H9 (cell line): Measurements from ENCODE around the gene AQP10. TPM values are rescaled to one million over a fixed set of nuclear protein-coding genes. Genes with fewer than 3 reads are reported as not detected.

Experiments used
- DNase-seq: peaks from one replicate; pipeline ENCODE4 v3.0.0-alpha.2; 2017
- H2AFZ ChIP-seq: one replicate; pipeline ENCODE4 v1.6.1; 2013; ENCODE audit warnings: mild to moderate bottlenecking, low read length, control low read depth, moderate library complexity
- H2AK5ac ChIP-seq: 2 replicates; pipeline ENCODE4 v1.6.1; 2013; ENCODE audit warnings: low read length, control low read depth, mixed read lengths; ENCODE audit not compliant: insufficient read length
- H2BK120ac ChIP-seq: one replicate; pipeline ENCODE4 v1.6.1; 2013; ENCODE audit warnings: low read depth, mild to moderate bottlenecking, low read length, control low read depth, inconsistent platforms; ENCODE audit not compliant: poor library complexity, severe bottlenecking
- H2BK12ac ChIP-seq: 2 replicates; pipeline ENCODE4 v1.6.1; 2013; ENCODE audit warnings: low read length, control low read depth, mixed read lengths, low read depth; ENCODE audit not compliant: insufficient read length
- H2BK15ac ChIP-seq: 2 replicates; pipeline ENCODE4 v1.6.1; 2013; ENCODE audit warnings: low read depth, low read length, control low read depth
- H2BK20ac ChIP-seq: one replicate; pipeline ENCODE4 v1.6.1; 2013; ENCODE audit warnings: low read depth, mild to moderate bottlenecking, low read length, control low read depth, inconsistent platforms; ENCODE audit not compliant: poor library complexity, severe bottlenecking
- H2BK5ac ChIP-seq: 2 replicates; pipeline ENCODE4 v1.6.1; 2013; ENCODE audit warnings: low read length, control low read depth, mixed read lengths; ENCODE audit not compliant: insufficient read length
- H3K14ac ChIP-seq: 2 replicates; pipeline ENCODE4 v1.6.1; 2013; ENCODE audit warnings: low read length, control low read depth; ENCODE audit not compliant: insufficient read depth
- H3K18ac ChIP-seq: 2 replicates; pipeline ENCODE4 v1.6.1; 2013; ENCODE audit warnings: low read depth, mild to moderate bottlenecking, mixed read lengths, low read length, control low read depth; ENCODE audit not compliant: insufficient read length
- H3K23ac ChIP-seq: 2 replicates; pipeline ENCODE4 v1.6.1; 2013; ENCODE audit warnings: low read length, control low read depth, mixed read lengths, low read depth; ENCODE audit not compliant: insufficient read length
- H3K23me2 ChIP-seq: 2 replicates; pipeline ENCODE4 v1.6.1; 2013; ENCODE audit warnings: low read depth, mild to moderate bottlenecking, mixed read lengths, low read length, control low read depth; ENCODE audit not compliant: insufficient read length, poor library complexity, severe bottlenecking
- H3K27ac ChIP-seq: 2 replicates; pipeline ENCODE4 v1.5.1; 2013; ENCODE audit warnings: low read length, control low read depth, mixed read lengths, low read depth; ENCODE audit not compliant: insufficient read length
- H3K27me3 ChIP-seq: 2 replicates; pipeline ENCODE4 v1.6.1; 2013; ENCODE audit warnings: low read length, control low read depth, inconsistent platforms; ENCODE audit not compliant: insufficient read depth
- H3K4ac ChIP-seq: 2 replicates; pipeline ENCODE4 v1.6.1; 2013; ENCODE audit warnings: low read depth, mild to moderate bottlenecking, control low read depth, inconsistent platforms, low read length, moderate library complexity
- H3K4me1 ChIP-seq: 2 replicates; pipeline ENCODE4 v1.6.1; 2013; ENCODE audit warnings: low read length, control low read depth, inconsistent platforms; ENCODE audit not compliant: insufficient read depth
- H3K4me2 ChIP-seq: 2 replicates; pipeline ENCODE4 v1.6.1; 2013; ENCODE audit warnings: low read length, control low read depth, mixed read lengths; ENCODE audit not compliant: insufficient read length, insufficient read depth
- H3K56ac ChIP-seq: 2 replicates; pipeline ENCODE4 v1.6.1; 2013; ENCODE audit warnings: low read depth, mild to moderate bottlenecking, mixed read lengths, low read length, control low read depth; ENCODE audit not compliant: insufficient read length
- H3K79me1 ChIP-seq: 2 replicates; pipeline ENCODE4 v1.6.1; 2013; ENCODE audit warnings: low read depth, mild to moderate bottlenecking, moderate library complexity, low read length, control low read depth, inconsistent platforms; ENCODE audit not compliant: insufficient read depth, poor library complexity, severe bottlenecking
- H3K79me2 ChIP-seq: 2 replicates; pipeline ENCODE4 v1.6.1; 2013; ENCODE audit warnings: low read length, control low read depth, inconsistent platforms; ENCODE audit not compliant: insufficient read depth
- H3K9ac ChIP-seq: 2 replicates; pipeline ENCODE4 v1.6.1; 2013; ENCODE audit warnings: low read length, control low read depth, mixed read lengths; ENCODE audit not compliant: insufficient read length; ENCODE audit errors: extremely low read depth
- H3K9me3 ChIP-seq: one replicate; pipeline ENCODE4 v1.6.1; 2013; ENCODE audit warnings: low read depth, low read length, inconsistent platforms; ENCODE audit not compliant: control insufficient read depth
- H3T11ph ChIP-seq: one replicate; pipeline ENCODE4 v1.6.1; 2013; ENCODE audit warnings: mild to moderate bottlenecking, low read length, control low read depth, inconsistent platforms
- H4K20me1 ChIP-seq: one replicate; pipeline ENCODE4 v1.6.1; 2013; ENCODE audit not compliant: control insufficient read depth, insufficient read length, insufficient read depth
- H4K5ac ChIP-seq: 2 replicates; pipeline ENCODE4 v1.6.1; 2013; ENCODE audit warnings: low read depth, mild to moderate bottlenecking, mixed read lengths, low read length, control low read depth; ENCODE audit not compliant: insufficient read length
- H4K8ac ChIP-seq: replicated peaks from 2 replicates; pipeline ENCODE4 v1.6.1; 2013; ENCODE audit warnings: low read length, control low read depth, mixed read lengths, low read depth; ENCODE audit not compliant: insufficient read length
- H4K91ac ChIP-seq: 2 replicates; pipeline ENCODE4 v1.6.1; 2013; ENCODE audit warnings: low read depth, mild to moderate bottlenecking, moderate library complexity, mixed read lengths, low read length, control low read depth; ENCODE audit not compliant: insufficient read length
- H3K27ac Mint-ChIP-seq, 3 experiments: 2 replicates in 2 of 3; 3 replicates in 1 of 3; pipeline ENCODE4 v1.8.0; 2020 to 2021; ENCODE audit warnings: mixed read lengths in 3 of 3, mild to moderate bottlenecking in 1 of 3, moderate library complexity in 1 of 3
- H3K27me3 Mint-ChIP-seq: 2 replicates; pipeline ENCODE4 v1.8.0; 2021; ENCODE audit warnings: low read depth, mild to moderate bottlenecking, moderate library complexity, mixed read lengths
- H3K36me3 Mint-ChIP-seq, 3 experiments: 2 replicates in 2 of 3; 3 replicates in 1 of 3; pipeline ENCODE4 v1.8.0; 2020 to 2021; ENCODE audit warnings: low read depth in 3 of 3, mixed read lengths in 3 of 3; ENCODE audit not compliant: insufficient read depth in 1 of 3
- H3K4me1 Mint-ChIP-seq, 2 experiments: 2 replicates each; pipeline ENCODE4 v1.8.0; 2020; ENCODE audit warnings: mixed read lengths in 2 of 2
- H3K4me3 Mint-ChIP-seq, 2 experiments: 2 replicates in 1 of 2; 3 replicates in 1 of 2; pipeline ENCODE4 v1.8.0; 2020 to 2021; ENCODE audit warnings: mild to moderate bottlenecking in 2 of 2, mixed read lengths in 2 of 2, moderate library complexity in 1 of 2
- H3K9me3 Mint-ChIP-seq, 2 experiments: 2 replicates in 1 of 2; 3 replicates in 1 of 2; pipeline ENCODE4 v1.8.0; 2020; ENCODE audit warnings: mild to moderate bottlenecking in 2 of 2, mixed read lengths in 2 of 2, moderate library complexity in 1 of 2
- WGBS: extraction: QIAGEN DNeasy Blood & Tissue Kit; methylation state at CpG from one replicate; pipeline ENCODE4 v1.1.7; 2013; ENCODE audit warnings: missing lambda C conversion rate, low lambda C conversion rate, mixed read lengths; ENCODE audit not compliant: insufficient read length; ENCODE audit errors: extremely low coverage; 5-methylcytosine and 5-hydroxymethylcytosine counted together
- total RNA-seq: library from RNA; stranded (reverse); gene quantifications from 2 replicates; pipeline ENCODE4 v1.2.1, GENCODE V29; 2021
- TF ChIP-seq, protein P1 (sequence below): fragments of 200-600 bp; sonication (generic); conservative IDR thresholded peaks from 3 replicates; pipeline ENCODE4 v1.8.0; 2021; ENCODE audit warnings: antibody characterized with exemption, mild to moderate bottlenecking

Gene AQP10
- total RNA-seq, 1 experiment from 2014 or later = not detected

DNA sequence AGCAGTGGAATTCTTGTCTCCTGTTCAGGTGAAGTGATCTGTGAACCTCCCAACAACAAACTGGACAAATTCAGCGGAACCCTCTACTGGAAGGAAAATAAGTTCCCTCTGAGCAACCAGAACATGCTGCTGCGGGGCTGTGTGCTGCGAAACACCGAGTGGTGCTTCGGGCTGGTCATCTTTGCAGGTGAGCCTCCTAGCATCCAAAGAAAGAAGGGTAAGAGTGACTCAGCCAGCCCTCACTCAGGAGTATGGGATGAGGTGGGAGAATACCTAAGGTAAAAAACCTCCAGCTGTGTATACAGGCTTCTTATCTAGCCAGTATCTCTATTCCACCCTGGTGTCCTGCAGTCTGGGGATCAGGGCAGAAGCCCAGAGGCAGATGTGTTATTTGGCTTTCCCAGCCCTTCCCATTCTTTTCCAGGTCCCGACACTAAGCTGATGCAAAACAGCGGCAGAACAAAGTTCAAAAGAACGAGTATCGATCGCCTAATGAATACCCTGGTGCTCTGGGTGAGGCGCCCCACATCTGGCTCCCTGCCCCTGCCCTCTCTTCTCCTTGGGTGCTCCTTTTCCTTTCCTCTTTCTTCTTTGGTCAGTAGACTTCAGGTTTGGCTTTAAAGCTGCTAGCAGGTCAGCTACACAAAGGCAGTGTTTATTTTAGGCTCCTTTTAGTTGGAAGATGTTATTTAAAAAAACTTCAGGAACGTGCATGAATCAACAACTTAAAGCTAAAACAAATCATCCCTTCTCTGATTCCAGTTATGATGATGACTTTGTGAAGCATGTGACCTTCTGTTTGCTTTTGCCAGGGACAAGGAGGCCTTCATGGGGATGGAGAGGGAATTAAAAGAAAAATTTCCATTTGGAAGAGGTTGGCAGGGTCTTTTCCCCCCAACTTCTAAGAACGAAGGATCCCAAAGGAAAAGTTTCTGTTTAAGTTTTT is 13.5 kb downstream of the AQP10 start:
- no peak overlapping the region for H3K14ac ChIP-seq
- H3K4me1 ChIP-seq = no peaks in the 10 kb centered on the region
- no peak overlapping the region for H2AK5ac ChIP-seq
- H3K23ac ChIP-seq = no peak overlapping the region
- no peak overlapping the region for H3K18ac ChIP-seq
- H3K79me1 ChIP-seq = no peaks in the 10 kb centered on the region
- H3T11ph ChIP-seq = no peak overlapping the region
- H2AFZ ChIP-seq = no peak overlapping the region
- H3K4me3 Mint-ChIP-seq = no peak overlapping the region
- no peak overlapping the region for H3K4ac ChIP-seq
- no peak overlapping the region for H4K91ac ChIP-seq
- TF ChIP-seq, protein P1, sequence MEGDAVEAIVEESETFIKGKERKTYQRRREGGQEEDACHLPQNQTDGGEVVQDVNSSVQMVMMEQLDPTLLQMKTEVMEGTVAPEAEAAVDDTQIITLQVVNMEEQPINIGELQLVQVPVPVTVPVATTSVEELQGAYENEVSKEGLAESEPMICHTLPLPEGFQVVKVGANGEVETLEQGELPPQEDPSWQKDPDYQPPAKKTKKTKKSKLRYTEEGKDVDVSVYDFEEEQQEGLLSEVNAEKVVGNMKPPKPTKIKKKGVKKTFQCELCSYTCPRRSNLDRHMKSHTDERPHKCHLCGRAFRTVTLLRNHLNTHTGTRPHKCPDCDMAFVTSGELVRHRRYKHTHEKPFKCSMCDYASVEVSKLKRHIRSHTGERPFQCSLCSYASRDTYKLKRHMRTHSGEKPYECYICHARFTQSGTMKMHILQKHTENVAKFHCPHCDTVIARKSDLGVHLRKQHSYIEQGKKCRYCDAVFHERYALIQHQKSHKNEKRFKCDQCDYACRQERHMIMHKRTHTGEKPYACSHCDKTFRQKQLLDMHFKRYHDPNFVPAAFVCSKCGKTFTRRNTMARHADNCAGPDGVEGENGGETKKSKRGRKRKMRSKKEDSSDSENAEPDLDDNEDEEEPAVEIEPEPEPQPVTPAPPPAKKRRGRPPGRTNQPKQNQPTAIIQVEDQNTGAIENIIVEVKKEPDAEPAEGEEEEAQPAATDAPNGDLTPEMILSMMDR = no peak
- no peak overlapping the region for H2BK12ac ChIP-seq
- no peaks in the 10 kb centered on the region for H3K23me2 ChIP-seq
- peaks cover 9 to 14% of the 10 kb centered on the region in 2 experiments for H3K4me1 Mint-ChIP-seq
- H3K27me3 ChIP-seq = no peaks in the 10 kb centered on the region
- H3K27ac ChIP-seq = no peak overlapping the region
- H3K4me2 ChIP-seq = no peak overlapping the region
- no peak overlapping the region for H2BK5ac ChIP-seq
- no peaks in the 10 kb centered on the region for H3K9me3 Mint-ChIP-seq
- no peaks in the 10 kb centered on the region for H3K27me3 Mint-ChIP-seq
- no peak overlapping the region for H2BK20ac ChIP-seq
- WGBS = no CpG with 5 or more reads among the region's 13 CpGs
- H3K9ac ChIP-seq = no peak overlapping the region
- no peak overlapping the region for H2BK120ac ChIP-seq
- H3K27ac Mint-ChIP-seq = peak overlapping the region in 1 of 3 experiments; percentile 33; a peak in 2 of 7 replicates
- no peak for DNase-seq
- H3K9me3 ChIP-seq = no peaks in the 10 kb centered on the region
- no peak overlapping the region; the same call in 1 of the 2 replicates for H2BK15ac ChIP-seq
- no peak overlapping the region for H4K8ac ChIP-seq
- H3K36me3 Mint-ChIP-seq = peaks cover 31 to 82% (median 70%) of the 10 kb centered on the region in 3 experiments
- no peak overlapping the region for H4K5ac ChIP-seq
- no peaks in the 10 kb centered on the region for H3K79me2 ChIP-seq
- H4K20me1 ChIP-seq = no peaks in the 10 kb centered on the region
- H3K56ac ChIP-seq = no peak overlapping the region
